HepG2 (cell line): ENCODE data around the gene TMIGD2. TPM values are rescaled to one million over a fixed set of nuclear protein-coding genes. Genes with fewer than 3 reads are reported as not detected.
A peak's percentile ranks its signal among the peaks of the same experiment; 100 is the strongest.

ENCODE experiments used
- AHR ChIP-seq: IDR thresholded peaks from 2 replicates; pipeline ENCODE4 v1.6.1; 2018; ENCODE audit warnings: missing genetic modification reagents, missing compliant biosample characterization
- FOXA1 ChIP-seq, 2 experiments: fragments of 450-650 bp in 1 of 2; sonication (generic) in 1 of 2; formaldehyde crosslinking in 1 of 2; IDR thresholded peaks; 2 replicates each; pipeline versions ENCODE4 v1.4.0 to v1.6.1; 2016 to 2020; ENCODE audit warnings: missing genetic modification reagents in 1 of 2
- GATAD1 ChIP-seq: IDR thresholded peaks from 2 replicates; pipeline ENCODE4 v1.6.1; 2016; ENCODE audit warnings: missing genetic modification reagents, missing compliant biosample characterization
- GZF1 ChIP-seq: sonication (generic); formaldehyde crosslinking; IDR thresholded peaks from 2 replicates; pipeline ENCODE4 v1.5.1; 2020; ENCODE audit warnings: mild to moderate bottlenecking, missing genetic modification reagents
- IRF2 ChIP-seq: IDR thresholded peaks from 2 replicates; pipeline ENCODE4 v1.6.1; 2018; ENCODE audit warnings: missing genetic modification reagents, missing compliant biosample characterization
- PHF21A ChIP-seq: sonication (generic); formaldehyde crosslinking; IDR thresholded peaks from 2 replicates; pipeline ENCODE4 v1.5.0; 2020; ENCODE audit warnings: mild to moderate bottlenecking, missing genetic modification reagents
- SALL1 ChIP-seq: sonication (generic); formaldehyde crosslinking; IDR thresholded peaks from 2 replicates; pipeline ENCODE4 v1.8.0; 2022; ENCODE audit warnings: mild to moderate bottlenecking, missing genetic modification reagents
- XRCC5 ChIP-seq: fragments of 200-400 bp; formaldehyde crosslinking; optimal IDR thresholded peaks from 2 replicates; pipeline ENCODE3; 2017; ENCODE audit warnings: mild to moderate bottlenecking, low read length
- ZBTB33 ChIP-seq: sonication (generic); formaldehyde crosslinking; IDR thresholded peaks from 2 replicates; pipeline ENCODE4 v1.4.0; 2020; ENCODE audit warnings: missing genetic modification reagents
- ZEB1 ChIP-seq: IDR thresholded peaks from 2 replicates; pipeline ENCODE4 v1.6.1; 2012; ENCODE audit warnings: mild to moderate bottlenecking, low read depth, inconsistent platforms; ENCODE audit not compliant: insufficient replicate concordance
- ZNF264 ChIP-seq: sonication (generic); formaldehyde crosslinking; IDR thresholded peaks from 2 replicates; pipeline ENCODE4 v1.4.0; 2020; ENCODE audit warnings: missing genetic modification reagents
- ZNF451 ChIP-seq: sonication (generic); formaldehyde crosslinking; IDR thresholded peaks from 2 replicates; pipeline ENCODE4 v1.5.0; 2020; ENCODE audit warnings: mild to moderate bottlenecking, missing genetic modification reagents
- ZNF616 ChIP-seq: sonication (generic); formaldehyde crosslinking; IDR thresholded peaks from 2 replicates; pipeline ENCODE4 v1.5.0; 2020; ENCODE audit warnings: low read depth, mild to moderate bottlenecking, missing genetic modification reagents
- ZNF703 ChIP-seq: sonication (generic); formaldehyde crosslinking; IDR thresholded peaks from 2 replicates; pipeline ENCODE4 v1.5.1; 2020; ENCODE audit warnings: missing genetic modification reagents, mild to moderate bottlenecking, moderate library complexity, borderline replicate concordance
- ZNF737 ChIP-seq: sonication (generic); formaldehyde crosslinking; IDR thresholded peaks from 2 replicates; pipeline ENCODE4 v1.5.0; 2020; ENCODE audit warnings: missing genetic modification reagents, mild to moderate bottlenecking, borderline replicate concordance
- ZSCAN21 ChIP-seq: sonication (generic); formaldehyde crosslinking; IDR thresholded peaks from 2 replicates; pipeline ENCODE4 v1.8.0; 2022; ENCODE audit warnings: mild to moderate bottlenecking, missing genetic modification reagents, moderate library complexity, borderline replicate concordance
- ZSCAN5A ChIP-seq: sonication (generic); formaldehyde crosslinking; IDR thresholded peaks from 2 replicates; pipeline ENCODE4 v1.8.0; 2022; ENCODE audit warnings: mild to moderate bottlenecking, missing genetic modification reagents, borderline replicate concordance
- polyA plus RNA-seq, 8 experiments: library from polyadenylated mRNA; depleted of rRNA in 3 of 8; stranded (reverse) in 7 of 8; unstranded in 1 of 8; fragments of >200 nt; fragmentation: Illumina TruSeq in 4 of 8; extraction: Trizol in 4 of 8; gene quantifications; 2 replicates each; pipeline versions ENCODE4 v1.2.1 to v1.2.3, GENCODE V29; 2011 to 2016; ENCODE audit warnings: low read depth in 4 of 8, missing spikeins in 1 of 8, mixed read lengths in 1 of 8; ENCODE audit not compliant: insufficient read depth in 1 of 8
- total RNA-seq, 5 experiments: library from RNA; depleted of rRNA; stranded (reverse); fragments of >200 nt; fragmentation: Illumina TruSeq; extraction: Trizol; gene quantifications; 2 replicates each; pipeline ENCODE4 v1.2.3, GENCODE V29; 2016; ENCODE audit warnings: low read depth in 1 of 5
- TF ChIP-seq, protein P1 (sequence below): sonication (generic); formaldehyde crosslinking; IDR thresholded peaks from 2 replicates; pipeline ENCODE4 v1.4.0; 2020; ENCODE audit warnings: missing genetic modification reagents, borderline replicate concordance

TMIGD2 gene
- total and polyA plus RNA-seq, 2 of the 13 experiments (the other 11 are each of a cell fraction or from before 2014, with no cell fraction given): 0.11 to 1.0 TPM

- TF ChIP-seq ZEB1: peak; percentile 63
- peak; percentile 91 for TF ChIP-seq IRF2
- TF ChIP-seq GZF1 (CRISPR knock-in tag): 0 out of 2 replicates have a peak, but pooled peaks have one; percentile 40
- no peak for TF ChIP-seq XRCC5
- TF ChIP-seq, protein P1, sequence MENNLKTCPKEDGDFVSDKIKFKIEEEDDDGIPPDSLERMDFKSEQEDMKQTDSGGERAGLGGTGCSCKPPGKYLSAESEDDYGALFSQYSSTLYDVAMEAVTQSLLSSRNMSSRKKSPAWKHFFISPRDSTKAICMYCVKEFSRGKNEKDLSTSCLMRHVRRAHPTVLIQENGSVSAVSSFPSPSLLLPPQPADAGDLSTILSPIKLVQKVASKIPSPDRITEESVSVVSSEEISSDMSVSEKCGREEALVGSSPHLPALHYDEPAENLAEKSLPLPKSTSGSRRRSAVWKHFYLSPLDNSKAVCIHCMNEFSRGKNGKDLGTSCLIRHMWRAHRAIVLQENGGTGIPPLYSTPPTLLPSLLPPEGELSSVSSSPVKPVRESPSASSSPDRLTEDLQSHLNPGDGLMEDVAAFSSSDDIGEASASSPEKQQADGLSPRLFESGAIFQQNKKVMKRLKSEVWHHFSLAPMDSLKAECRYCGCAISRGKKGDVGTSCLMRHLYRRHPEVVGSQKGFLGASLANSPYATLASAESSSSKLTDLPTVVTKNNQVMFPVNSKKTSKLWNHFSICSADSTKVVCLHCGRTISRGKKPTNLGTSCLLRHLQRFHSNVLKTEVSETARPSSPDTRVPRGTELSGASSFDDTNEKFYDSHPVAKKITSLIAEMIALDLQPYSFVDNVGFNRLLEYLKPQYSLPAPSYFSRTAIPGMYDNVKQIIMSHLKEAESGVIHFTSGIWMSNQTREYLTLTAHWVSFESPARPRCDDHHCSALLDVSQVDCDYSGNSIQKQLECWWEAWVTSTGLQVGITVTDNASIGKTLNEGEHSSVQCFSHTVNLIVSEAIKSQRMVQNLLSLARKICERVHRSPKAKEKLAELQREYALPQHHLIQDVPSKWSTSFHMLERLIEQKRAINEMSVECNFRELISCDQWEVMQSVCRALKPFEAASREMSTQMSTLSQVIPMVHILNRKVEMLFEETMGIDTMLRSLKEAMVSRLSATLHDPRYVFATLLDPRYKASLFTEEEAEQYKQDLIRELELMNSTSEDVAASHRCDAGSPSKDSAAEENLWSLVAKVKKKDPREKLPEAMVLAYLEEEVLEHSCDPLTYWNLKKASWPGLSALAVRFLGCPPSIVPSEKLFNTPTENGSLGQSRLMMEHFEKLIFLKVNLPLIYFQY (CRISPR knock-in tag): no peak; the same call in 1 of the 2 replicates
- peak; percentile 84; the same call in 1 of the 2 replicates for TF ChIP-seq ZNF451 (CRISPR knock-in tag)
- no peak for TF ChIP-seq FOXA1 (IDR thresholded peaks at IDR 0.05)
- peak; percentile 75 for TF ChIP-seq FOXA1 (CRISPR knock-in tag; IDR thresholded peaks at IDR 0.05)
- TF ChIP-seq GATAD1 (CRISPR knock-in tag): peak; percentile 82
- peak; percentile 77 for TF ChIP-seq ZBTB33 (CRISPR knock-in tag)
- peak; percentile 88 for TF ChIP-seq AHR (CRISPR knock-in tag)
- no peak for TF ChIP-seq ZNF703 (CRISPR knock-in tag)
- 0 out of 2 replicates have a peak, but pooled peaks have one; percentile 56 for TF ChIP-seq ZNF616 (CRISPR knock-in tag)
- TF ChIP-seq ZSCAN21 (CRISPR knock-in tag): peak; percentile 91
- peak; percentile 79; the same call in 1 of the 2 replicates for TF ChIP-seq PHF21A (CRISPR knock-in tag)
- peak; percentile 97 for TF ChIP-seq SALL1 (CRISPR knock-in tag)
- TF ChIP-seq ZNF264 (CRISPR knock-in tag): peak; percentile 96
- TF ChIP-seq ZSCAN5A (CRISPR knock-in tag): no peak
- TF ChIP-seq ZNF737: no peak
These were observed 8.3 kb upstream of the TMIGD2 start (continued) for GRCh38 chr19:4310247-4311121.
